WTC11 (cell line): ENCODE data around the gene PHRF1. TPM values are rescaled to one million over a fixed set of nuclear protein-coding genes. Genes with fewer than 3 reads are reported as not detected.

Source experiments
- ATAC-seq: fragments of 200-7000 bp; cut with Tn5 transposase; 2 replicates; pipeline ENCODE4 v1.10.0; 2021; ENCODE audit warnings: mild to moderate bottlenecking, moderate library complexity
- CTCF ChIA-PET: fragments of 300-600 bp; sonication (Branson Sonifier 250); formaldehyde crosslinking; loops from one replicate; lab custom pipeline; 2021; ENCODE audit warnings: antibody characterized with exemption; lab: Charles Lee
- POLR2A ChIA-PET: fragments of 350-600 bp; sonication (Branson Sonifier 250); formaldehyde crosslinking; loops from one replicate; lab custom pipeline; 2021; ENCODE audit warnings: antibody characterized with exemption; lab: Charles Lee
- DNase-seq: peaks from one replicate; pipeline ENCODE4 v3.0.0; 2021; ENCODE audit warnings: low spot score
- H3K27ac Mint-ChIP-seq: 2 replicates; pipeline ENCODE4 v1.8.0; 2021; ENCODE audit warnings: mixed read lengths
- H3K27me3 Mint-ChIP-seq: 2 replicates; pipeline ENCODE4 v1.8.0; 2021; ENCODE audit warnings: low read depth, mild to moderate bottlenecking, moderate library complexity, mixed read lengths
- H3K36me3 Mint-ChIP-seq: 2 replicates; pipeline ENCODE4 v1.8.0; 2021; ENCODE audit warnings: mixed read lengths
- H3K4me1 Mint-ChIP-seq: 2 replicates; pipeline ENCODE4 v1.8.0; 2022; ENCODE audit warnings: mixed read lengths
- H3K4me3 Mint-ChIP-seq: 2 replicates; pipeline ENCODE4 v1.8.0; 2021; ENCODE audit warnings: mild to moderate bottlenecking, moderate library complexity, mixed read lengths
- H3K9me3 Mint-ChIP-seq: 2 replicates; pipeline ENCODE4 v1.8.0; 2021; ENCODE audit warnings: mixed read lengths
- CDX4 ChIP-seq: fragments of 250-450 bp; sonication (Bioruptor Pico); IDR thresholded peaks from 2 replicates; pipeline ENCODE4 v1.9.0; 2021; ENCODE audit warnings: moderate library complexity, mild to moderate bottlenecking, inconsistent platforms, borderline replicate concordance
- CREM ChIP-seq: sonication (generic); formaldehyde crosslinking; IDR thresholded peaks from 2 replicates; pipeline ENCODE4 v1.8.1; 2022; ENCODE audit warnings: mild to moderate bottlenecking, missing genetic modification reagents, moderate library complexity
- E2F4 ChIP-seq: sonication (generic); formaldehyde crosslinking; IDR thresholded peaks from 2 replicates; pipeline ENCODE4 v1.8.1; 2022; ENCODE audit warnings: low read depth, mild to moderate bottlenecking, moderate library complexity, missing genetic modification reagents, borderline replicate concordance
- RELA ChIP-seq: sonication (generic); formaldehyde crosslinking; IDR thresholded peaks from 2 replicates; pipeline ENCODE4 v1.8.1; 2022; ENCODE audit warnings: missing genetic modification reagents, mild to moderate bottlenecking, borderline replicate concordance
- TCF7 ChIP-seq: sonication (generic); formaldehyde crosslinking; IDR thresholded peaks from 2 replicates; pipeline ENCODE4 v1.8.0; 2022; ENCODE audit warnings: mild to moderate bottlenecking, low read depth, missing genetic modification reagents, moderate library complexity
- ZNF512 ChIP-seq: sonication (generic); formaldehyde crosslinking; IDR thresholded peaks from 2 replicates; pipeline ENCODE4 v1.8.1; 2022; ENCODE audit warnings: missing genetic modification reagents, borderline replicate concordance
- ZNF532 ChIP-seq: fragments of 250-450 bp; sonication (Bioruptor Pico); IDR thresholded peaks from 2 replicates; pipeline ENCODE4 v1.9.0; 2021; ENCODE audit warnings: mild to moderate bottlenecking, borderline replicate concordance
- ZSCAN18 ChIP-seq: fragments of 250-450 bp; sonication (Bioruptor Pico); IDR thresholded peaks from 2 replicates; pipeline ENCODE4 v2.1.2; 2022; ENCODE audit warnings: mild to moderate bottlenecking, moderate library complexity
- total RNA-seq: library from RNA; stranded (reverse); gene quantifications from 3 replicates; pipeline ENCODE4 v1.2.3, GENCODE V29; 2021

The PHRF1 gene
- total RNA-seq, 1 experiment from 2014 or later = 46.9 TPM

GRCh38 chr11:551131-551530, 25.1 kb upstream of the PHRF1 start (continued):
- TF ChIP-seq CDX4 (CRISPR knock-in tag) (no peak), RELA (no peak), ZSCAN18 (no peak)

- no peak for DNase-seq
- H3K4me1 Mint-ChIP-seq = peaks cover 3% of the 10 kb centered on the region; the same call in 1 of the 2 replicates
- TF ChIP-seq ZNF532 = no peak
- TF ChIP-seq ZNF512 (CRISPR knock-in tag) = no peak
- TF ChIP-seq, all 79 proteins: peak for 0
- POLR2A ChIA-PET = no interaction called here
- ATAC-seq = no peak
- Mint-ChIP-seq H3K9me3 (no peaks in the 10 kb centered on the region), H3K36me3 (no peaks in the 10 kb centered on the region), H3K4me3 (no peak overlapping the region), H3K27ac (no peak overlapping the region), H3K27me3 (peaks cover 7% of the 10 kb centered on the region)
- CTCF ChIA-PET = interaction anchor here (0.7 to 1.1 kb wide), 3 partner anchors 24 to 204 kb away, joined by 3 to 4 read pairs (median 3); no protein-coding TSS in a partner anchor
Measured at GRCh38 chr11:551596-551995, 24.7 kb upstream of the PHRF1 start.

- ATAC-seq = no peak
- H3K36me3 Mint-ChIP-seq = no peaks in the 10 kb centered on the region
- POLR2A ChIA-PET = interaction anchor here (0.6 to 1.9 kb wide), 2 partner anchors 17 to 132 kb away, joined by 3 to 5 read pairs; partner anchors contain the start of gene HRAS
- peaks cover 24% of the 10 kb centered on the region for H3K27me3 Mint-ChIP-seq
- peaks cover 8% of the 10 kb centered on the region for H3K4me1 Mint-ChIP-seq
- H3K4me3 Mint-ChIP-seq = no peak overlapping the region
- no peaks in the 10 kb centered on the region for H3K9me3 Mint-ChIP-seq
- no peak overlapping the region for H3K27ac Mint-ChIP-seq
- DNase-seq = no peak
- TF ChIP-seq E2F4 (CRISPR knock-in tag) (no peak), CREM (CRISPR knock-in tag) (no peak), TCF7 (CRISPR knock-in tag) (no peak)
- CTCF ChIA-PET = interaction anchor here (0.6 to 3.4 kb wide), 10 partner anchors 14 to 709 kb away, joined by 3 to 32 read pairs (median 4); partner anchors contain the start of genes DEAF1 and TMEM80
Measured at GRCh38 chr11:553083-553987, 22.9 kb upstream of the PHRF1 start.
